DMS153 treated with DMSO at 0.1 percent for 48 hours (cell line): ENCODE data around the gene PGM1.

Experiments used
- DNase-seq: peaks from one replicate; lab custom pipeline; 2025; ENCODE audit not compliant: unreplicated experiment; lab: John Stamatoyannopoulos, UW

PGM1 gene

GRCh38 chr1:63600248-63600647 is 7.0 kb downstream of the PGM1 start:
- no peak for DNase-seq

DNA sequence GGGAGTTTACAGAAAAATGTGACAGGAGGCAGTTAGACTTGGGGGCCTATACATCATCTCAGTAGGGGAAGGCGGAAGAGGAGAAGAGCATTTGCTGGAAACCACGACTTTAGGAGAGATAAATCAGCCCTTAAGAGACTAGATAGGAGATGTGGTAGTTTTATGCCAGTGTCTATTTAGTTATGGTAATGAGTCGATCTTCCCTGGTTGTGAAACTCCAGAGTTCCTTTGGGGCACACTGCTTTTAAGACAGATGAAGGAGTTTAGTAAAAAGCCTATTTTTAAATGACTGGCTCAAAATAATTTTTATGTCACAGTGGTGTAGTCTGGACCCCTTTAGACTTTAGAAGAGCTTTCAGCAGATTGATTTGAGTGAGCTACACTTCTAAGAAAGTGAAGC is 7.8 kb downstream of the PGM1 start:
- no peak for DNase-seq

DNA sequence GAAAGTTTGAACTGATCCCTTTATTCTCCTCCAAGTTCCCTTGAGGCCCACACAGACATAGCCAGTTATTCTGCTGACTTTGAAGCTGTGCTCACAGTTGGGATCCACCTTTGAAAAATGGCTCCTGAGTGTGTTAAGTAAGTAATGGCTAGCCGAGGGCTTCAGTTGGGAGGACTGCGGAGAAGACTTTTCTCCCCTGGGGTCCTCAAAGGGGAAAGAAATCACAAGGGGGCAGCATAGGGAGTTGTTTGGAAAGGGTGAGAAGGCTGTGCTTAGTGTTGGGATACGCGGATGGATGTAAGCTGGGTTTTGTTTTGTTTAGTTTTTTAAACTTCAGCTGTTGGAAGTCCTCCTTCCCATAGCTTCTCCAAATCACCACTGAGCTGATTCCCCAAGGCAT is 8.3 kb downstream of the PGM1 start:
- no peak for DNase-seq

DNA sequence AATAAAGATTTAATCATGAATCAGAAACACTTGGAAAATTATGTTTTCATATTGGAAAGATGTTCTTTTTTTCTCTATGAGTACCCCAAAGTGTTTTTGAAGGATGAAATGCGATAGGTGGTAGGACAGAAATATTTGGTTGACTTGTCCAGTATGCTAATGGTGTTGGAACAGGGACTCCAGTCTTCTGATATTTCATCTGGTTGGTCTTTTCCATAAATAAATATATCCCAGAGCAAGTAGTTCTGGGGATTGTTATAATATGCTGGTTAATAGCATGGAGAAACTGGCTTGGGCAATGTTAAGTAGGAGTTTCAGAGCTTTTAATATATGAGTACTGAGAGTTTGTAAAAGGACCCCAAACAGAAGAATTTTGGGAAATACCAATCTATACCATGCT is 8.7 kb downstream of the PGM1 start:
- no peak for DNase-seq

GRCh38 chr1:63602629-63603028 is 9.4 kb downstream of the PGM1 start:
- no peak for DNase-seq

DNA sequence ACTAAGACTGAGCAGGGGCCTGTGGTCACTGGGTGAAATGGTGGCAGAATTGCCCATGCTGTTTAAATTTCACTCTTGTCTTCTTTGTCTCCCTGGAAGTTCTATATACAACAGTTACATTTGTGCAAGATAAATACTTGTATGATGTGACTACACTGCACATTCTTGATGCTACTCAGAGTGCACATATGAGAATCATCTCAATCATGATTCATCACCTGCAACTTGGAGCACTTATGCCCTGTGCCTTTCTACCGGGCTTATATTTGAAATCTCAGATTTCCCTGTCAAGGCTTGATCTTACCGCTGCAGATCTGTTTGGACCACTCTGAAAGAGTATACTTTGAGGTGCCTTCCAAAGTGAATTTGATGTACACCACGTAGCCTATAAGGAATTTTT is 10.6 kb downstream of the PGM1 start:
- DNase-seq: no peak

GRCh38 chr1:63607322-63607721 is 14.1 kb downstream of the PGM1 start:
- no peak for DNase-seq

- no peak for DNase-seq
Measured at GRCh38 chr1:63611231-63611630, 18.0 kb downstream of the PGM1 start.

GRCh38 chr1:63612564-63612963 is 19.4 kb downstream of the PGM1 start:
- DNase-seq: no peak

- DNase-seq: no peak
Measured at GRCh38 chr1:63612971-63613370, 19.8 kb downstream of the PGM1 start.

DNA sequence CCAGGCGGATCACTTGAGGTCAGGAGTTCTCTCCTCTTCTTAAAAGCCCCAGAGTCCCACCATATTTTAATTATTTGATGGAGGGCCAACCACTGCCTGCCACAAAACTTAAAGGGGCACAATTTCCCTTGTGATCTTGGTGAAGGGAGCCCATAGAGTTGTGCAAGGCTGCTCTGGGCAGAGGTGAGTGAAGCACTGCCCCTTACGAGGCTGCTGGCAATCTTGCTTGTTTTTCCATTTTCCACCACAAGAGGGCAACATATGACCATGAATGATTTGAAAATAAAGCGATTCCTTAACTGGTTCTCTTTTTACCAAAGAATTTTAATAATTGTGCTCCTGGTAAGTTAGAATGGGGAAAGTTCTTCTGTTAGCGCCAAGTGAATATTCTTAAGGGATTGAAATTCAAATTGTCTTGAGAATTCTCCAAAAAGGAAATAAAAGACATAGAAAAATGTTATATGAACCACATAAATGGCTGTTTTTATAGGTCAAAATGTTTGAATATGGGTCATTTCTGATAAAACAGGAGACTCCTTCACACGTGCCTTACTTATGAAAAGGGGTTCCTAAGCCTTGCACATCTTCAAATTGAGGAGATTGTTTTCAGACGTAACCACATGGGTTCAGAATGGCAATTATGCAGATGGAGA is 22.7 kb downstream of the PGM1 start:
- DNase-seq: peak; percentile 37

GRCh38 chr1:63617450-63617849 is 24.2 kb downstream of the PGM1 start:
- DNase-seq: no peak

DNA sequence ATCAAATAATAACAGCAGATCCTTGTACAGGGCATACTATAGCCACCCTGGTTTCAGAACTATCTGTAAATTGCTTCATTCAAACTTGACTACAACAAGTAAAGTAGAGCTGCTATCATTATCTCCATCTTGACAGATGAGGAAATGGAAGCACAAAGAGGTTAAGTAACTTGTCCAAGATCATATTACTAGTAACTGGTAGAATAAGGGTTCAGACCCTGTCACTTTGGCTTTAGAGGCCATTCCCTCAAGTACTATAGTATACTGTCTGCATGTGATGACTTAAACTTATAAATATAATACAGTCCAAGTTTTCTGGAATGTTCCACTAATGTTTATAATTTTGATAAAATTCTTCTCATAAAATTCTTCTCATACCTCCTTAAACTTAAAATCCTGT is 24.8 kb downstream of the PGM1 start:
- DNase-seq: no peak

GRCh38 chr1:63619558-63619957 is 26.3 kb downstream of the PGM1 start:
- DNase-seq: no peak

DNA sequence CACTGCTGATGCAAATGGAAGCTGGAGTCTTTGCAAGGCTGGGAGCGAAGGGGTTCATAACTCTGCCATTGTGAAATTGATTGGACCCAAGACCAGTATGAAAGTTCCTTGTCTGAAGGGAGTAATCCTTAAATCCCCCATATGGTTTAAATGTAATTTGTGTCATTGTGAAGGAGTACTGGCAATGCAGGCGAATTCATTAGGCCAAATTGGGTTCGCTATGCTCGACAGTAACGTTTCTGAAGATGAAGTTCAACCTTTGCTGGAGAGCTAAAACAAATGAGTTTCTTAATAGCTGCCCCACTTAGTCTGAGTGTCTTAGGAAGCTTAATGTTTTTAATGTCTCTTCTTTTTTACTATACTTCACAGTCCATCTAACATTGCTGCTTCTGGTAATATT is 27.5 kb downstream of the PGM1 start:
- DNase-seq: no peak

DNA sequence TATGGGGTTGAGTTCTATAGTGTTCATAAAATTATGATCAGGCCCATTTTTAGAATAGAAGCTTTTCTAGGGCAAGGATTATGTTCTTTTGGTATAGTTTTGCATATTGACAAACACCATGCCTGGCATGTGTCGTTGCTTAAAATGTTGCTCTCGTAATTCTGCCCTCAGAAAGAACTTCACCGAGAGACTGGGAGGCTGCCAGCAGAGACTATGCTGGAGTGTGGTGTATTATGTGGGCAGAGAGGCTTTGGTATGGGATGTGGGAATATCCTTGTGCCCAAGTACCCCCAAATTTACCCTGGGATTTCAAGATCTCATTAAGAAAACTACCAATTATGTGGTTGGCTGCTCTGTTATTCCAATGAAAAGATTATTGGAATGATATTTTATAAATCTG is 27.9 kb downstream of the PGM1 start:
- no peak for DNase-seq

DNA sequence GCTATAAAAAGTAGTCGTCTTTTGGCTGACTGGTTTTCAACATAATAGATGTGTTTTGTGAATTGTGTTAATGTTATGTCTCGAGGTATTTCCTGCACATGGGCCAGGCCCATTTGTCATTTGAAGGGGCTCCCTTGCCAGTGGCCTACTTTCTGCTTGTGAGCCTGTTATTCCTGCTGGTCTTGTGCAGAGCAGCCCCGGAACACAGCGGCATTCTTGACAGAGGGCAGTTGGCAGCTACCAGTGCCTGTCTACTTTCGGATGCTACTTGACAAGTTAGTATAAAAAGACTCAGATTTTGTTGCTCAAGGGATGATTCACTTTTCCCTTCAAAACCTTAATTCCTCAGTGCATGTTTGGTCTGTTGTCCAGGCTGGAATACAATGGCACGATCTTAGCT is 28.5 kb downstream of the PGM1 start:
- DNase-seq: no peak

GRCh38 chr1:63622849-63623566 is 29.8 kb downstream of the PGM1 start:
- DNase-seq: no peak

GRCh38 chr1:63623952-63624351 is 30.7 kb downstream of the PGM1 start:
- DNase-seq: no peak

GRCh38 chr1:63624911-63625310 is 31.7 kb downstream of the PGM1 start:
- DNase-seq: no peak

GRCh38 chr1:63626222-63626621 is 33.0 kb downstream of the PGM1 start:
- no peak for DNase-seq

- no peak for DNase-seq
Measured at GRCh38 chr1:63628607-63629006, 35.4 kb downstream of the PGM1 start.

GRCh38 chr1:63630238-63630637 is 37.0 kb downstream of the PGM1 start:
- DNase-seq: no peak
